GM19025 (cell line): ENCODE results near the gene MBD3L4.
"Not testable (repeated sequence)": the region's sequence is repeated elsewhere in the genome, so short reads cannot be mapped to it uniquely, and the experiment has no call there.

ENCODE experiments used
- ATAC-seq: cut with Tn5 transposase; IDR thresholded peaks from one replicate; pipeline ENCODE4 v1.9.1; 2021; ENCODE audit warnings: mild to moderate bottlenecking, low read depth, moderate library complexity; ENCODE audit not compliant: unreplicated experiment

The MBD3L4 gene

GRCh38 chr19:7040079-7040478 lies at the start of gene MBD3L4:
Gene MBD3L4 (minus strand): TSS chr19:7040179. CDS start chr19:7040144, 35 bp downstream.
- ATAC-seq: not testable (repeated sequence)

GRCh38 chr19:7088999-7089398 lies 49.0 kb upstream of the MBD3L4 start:
- no peak for ATAC-seq

DNA sequence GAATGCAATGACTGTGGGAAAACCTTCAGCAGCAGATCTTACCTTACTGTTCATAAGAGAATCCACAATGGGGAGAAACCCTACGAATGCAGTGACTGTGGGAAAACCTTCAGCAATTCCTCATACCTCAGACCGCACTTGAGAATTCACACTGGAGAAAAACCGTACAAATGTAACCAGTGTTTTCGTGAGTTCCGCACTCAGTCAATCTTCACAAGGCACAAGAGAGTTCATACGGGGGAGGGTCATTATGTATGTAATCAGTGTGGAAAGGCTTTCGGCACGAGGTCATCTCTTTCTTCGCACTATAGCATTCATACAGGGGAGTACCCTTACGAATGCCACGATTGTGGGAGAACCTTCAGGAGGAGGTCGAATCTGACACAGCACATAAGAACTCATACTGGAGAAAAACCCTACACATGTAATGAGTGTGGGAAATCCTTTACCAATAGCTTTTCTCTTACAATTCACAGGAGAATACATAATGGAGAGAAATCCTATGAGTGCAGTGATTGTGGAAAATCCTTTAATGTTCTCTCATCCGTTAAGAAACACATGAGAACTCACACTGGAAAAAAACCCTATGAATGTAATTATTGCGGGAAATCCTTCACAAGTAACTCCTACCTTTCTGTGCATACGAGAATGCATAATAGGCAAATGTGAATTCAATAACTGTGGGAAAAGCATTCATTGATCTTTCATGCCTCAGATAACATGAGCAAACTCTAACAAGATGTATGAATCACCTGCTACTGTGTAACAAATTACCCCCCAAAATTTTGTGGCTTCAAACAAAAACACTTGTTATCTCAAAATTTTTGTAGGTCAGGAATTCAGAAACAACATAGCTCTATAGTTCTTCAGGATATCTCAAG lies 43.3 kb upstream of the MBD3L4 start:
- ATAC-seq: no peak

GRCh38 chr19:7078008-7078407 lies 38.0 kb upstream of the MBD3L4 start:
- ATAC-seq: no peak

DNA sequence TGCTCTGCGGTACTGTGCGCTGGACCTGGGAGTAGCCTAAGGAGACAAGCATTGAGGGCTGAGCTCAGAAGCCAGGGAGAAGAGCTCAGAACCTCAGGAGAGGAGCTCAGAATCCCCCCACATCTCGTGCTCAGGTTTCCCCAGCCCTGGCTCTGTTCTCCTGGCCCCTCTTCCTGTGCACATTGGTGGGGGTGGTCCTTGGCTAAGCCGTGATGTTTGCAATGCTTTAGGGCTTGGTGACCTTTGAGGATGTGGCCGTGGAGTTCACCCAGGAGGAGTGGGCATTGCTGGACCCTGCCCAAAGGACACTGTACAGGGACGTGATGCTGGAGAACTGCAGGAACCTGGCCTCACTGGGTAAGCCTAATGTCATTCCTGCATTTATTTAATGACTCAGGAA lies 36.2 kb upstream of the MBD3L4 start:
- no peak for ATAC-seq

DNA sequence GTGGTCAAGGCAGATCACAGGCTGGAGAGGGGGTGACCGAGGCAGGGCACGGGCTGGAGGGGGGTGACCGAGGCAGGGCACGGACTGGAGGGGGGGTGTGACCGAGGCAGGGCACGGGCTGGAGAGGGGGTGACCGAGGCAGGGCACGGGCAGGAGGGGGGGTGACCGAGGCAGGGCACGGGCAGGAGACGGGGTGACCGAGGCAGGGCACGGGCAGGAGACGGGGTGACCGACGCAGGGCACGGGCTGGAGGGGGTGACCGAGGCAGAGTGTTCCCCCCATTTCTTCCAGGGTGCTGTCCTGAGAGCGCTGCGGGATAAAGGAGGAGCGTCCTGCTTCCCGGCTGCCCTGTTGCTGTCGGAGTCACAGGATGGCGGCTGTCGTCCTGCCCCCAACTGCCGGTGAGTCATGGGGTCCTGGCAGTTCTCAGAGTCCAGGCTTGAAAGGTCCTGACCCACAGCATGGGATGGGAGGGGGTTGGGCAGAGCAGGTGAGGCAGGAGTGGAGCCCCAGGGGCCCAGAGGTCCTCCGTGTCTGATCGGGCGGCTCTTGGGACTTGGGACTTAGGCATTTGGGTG lies 34.8 kb upstream of the MBD3L4 start:
- ATAC-seq: no peak

DNA sequence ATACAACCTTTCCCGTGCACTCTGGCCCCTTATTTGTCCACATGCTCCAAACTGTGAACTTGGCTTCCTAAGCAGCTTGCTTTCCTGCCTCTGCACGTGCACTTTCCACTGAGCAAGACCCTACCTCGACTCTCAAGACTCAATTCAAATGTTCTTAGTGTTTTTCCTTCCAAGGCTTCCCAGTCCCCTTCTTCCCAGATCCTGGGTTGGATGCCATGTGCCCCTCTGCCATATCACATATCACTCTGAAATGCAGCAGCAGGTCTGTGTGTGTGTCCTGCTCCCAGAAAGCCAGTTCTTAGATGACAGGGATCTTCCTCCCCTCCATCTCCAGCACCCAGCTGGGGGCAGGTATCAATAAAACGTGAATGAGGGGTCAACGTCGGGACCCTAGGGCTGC lies 32.6 kb upstream of the MBD3L4 start:
- no peak for ATAC-seq

DNA sequence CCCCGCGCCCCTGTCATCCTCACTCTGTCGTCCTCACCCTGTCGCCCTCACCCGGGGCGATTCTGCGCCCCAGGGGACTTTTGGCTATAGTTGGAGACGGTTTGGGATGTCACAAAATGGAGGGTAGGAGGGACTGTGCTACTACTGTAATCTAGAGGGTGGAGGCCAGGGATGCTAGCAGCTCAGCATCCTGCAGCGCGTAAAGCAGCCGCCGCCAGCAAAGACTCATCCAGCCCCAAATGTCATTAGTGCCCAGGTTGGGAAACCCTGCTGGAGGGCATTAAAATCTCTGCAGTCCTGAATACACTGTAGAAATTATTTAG lies 29.9 kb upstream of the MBD3L4 start:
- no peak for ATAC-seq

DNA sequence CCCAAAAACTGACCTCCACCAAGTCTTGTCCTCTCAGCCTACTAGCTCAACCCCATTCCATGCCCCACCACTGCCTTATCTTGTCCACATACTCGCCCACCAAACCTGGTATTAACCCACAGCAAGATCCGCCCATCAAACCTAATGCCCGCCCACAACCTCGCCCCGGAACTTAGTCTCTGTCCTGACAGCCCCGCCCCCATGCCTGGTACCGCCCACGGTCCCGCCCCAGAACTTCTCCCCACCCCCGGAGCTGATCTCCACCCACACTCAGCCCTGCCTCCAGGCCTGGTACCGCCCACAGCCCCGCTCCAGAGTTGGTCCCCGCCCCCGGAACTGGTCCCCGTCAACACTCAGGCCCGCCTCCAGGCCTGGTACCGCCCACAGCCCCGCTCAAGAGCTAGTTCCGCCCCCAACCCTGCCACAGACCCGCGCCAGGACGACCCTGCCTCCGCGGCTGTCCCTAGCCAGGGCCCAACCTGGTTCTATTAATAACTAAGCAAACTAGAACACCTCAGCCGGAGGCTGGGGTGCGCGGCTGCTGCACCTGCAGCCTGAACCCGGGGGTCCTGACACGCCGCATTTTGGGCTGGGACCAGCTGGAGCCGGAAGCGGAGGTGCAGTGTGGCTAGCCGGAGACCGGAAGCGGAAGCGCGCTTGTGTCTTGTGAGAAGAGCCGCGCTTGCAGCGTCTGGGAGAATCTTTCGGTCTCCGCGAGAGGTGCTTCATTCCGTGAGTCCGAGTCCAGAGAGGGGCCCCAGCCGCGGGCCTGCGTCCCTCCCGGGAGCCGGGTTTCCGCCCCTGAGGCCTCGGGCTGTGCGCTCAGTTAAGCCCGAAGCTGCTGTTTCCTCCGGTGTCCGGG lies 29.3 kb upstream of the MBD3L4 start, which contains the start of gene ZNF557:
Gene ZNF557, plus strand, starts transcription at position 662 of the 862 bp plus-strand sequence. CDS start 5,372 bp downstream, outside the sequence.
- peak; percentile 93 for ATAC-seq

DNA sequence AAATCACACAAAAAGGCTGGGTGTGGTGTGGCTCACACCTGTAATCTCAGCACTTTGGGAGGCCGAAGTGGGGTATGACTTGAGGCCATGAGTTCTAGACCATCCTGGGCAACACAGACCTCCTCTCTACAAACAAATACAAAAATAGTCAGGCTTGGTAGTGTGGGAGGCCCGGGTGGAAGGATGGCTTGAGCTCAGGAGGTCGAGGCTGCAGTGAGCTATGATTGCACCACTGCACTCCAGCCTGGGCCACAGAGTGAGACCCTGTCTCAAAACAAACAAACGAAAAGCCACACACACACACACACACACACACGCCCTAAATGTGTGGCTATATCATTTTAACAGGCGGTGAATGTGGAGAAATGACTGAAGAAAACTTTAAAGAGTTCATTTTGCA lies 28.6 kb upstream of the MBD3L4 start:
- no peak for ATAC-seq

- no peak for ATAC-seq
Observed at GRCh38 chr19:7067716-7068115, 27.7 kb upstream of the MBD3L4 start.

DNA sequence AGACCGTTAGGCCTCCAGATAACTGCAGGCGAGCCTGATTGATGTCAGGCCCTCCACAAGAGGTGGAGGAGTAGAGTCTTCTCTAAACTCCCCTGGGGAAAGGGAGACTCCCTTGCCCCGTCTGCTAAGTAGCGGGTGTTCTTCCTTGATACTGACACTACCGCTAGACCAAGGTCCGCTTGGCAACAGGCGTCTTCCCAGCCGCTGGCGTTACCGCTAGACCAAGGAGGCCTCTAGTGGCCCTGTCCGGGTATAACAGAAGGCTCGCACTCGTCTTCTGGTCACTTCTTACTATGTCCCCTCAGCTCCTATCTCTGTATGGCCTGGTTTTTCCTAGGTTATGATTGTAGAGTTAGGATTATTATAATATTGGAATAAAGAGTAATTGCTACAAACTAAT lies 27.1 kb upstream of the MBD3L4 start:
- not testable (repeated sequence) for ATAC-seq

DNA sequence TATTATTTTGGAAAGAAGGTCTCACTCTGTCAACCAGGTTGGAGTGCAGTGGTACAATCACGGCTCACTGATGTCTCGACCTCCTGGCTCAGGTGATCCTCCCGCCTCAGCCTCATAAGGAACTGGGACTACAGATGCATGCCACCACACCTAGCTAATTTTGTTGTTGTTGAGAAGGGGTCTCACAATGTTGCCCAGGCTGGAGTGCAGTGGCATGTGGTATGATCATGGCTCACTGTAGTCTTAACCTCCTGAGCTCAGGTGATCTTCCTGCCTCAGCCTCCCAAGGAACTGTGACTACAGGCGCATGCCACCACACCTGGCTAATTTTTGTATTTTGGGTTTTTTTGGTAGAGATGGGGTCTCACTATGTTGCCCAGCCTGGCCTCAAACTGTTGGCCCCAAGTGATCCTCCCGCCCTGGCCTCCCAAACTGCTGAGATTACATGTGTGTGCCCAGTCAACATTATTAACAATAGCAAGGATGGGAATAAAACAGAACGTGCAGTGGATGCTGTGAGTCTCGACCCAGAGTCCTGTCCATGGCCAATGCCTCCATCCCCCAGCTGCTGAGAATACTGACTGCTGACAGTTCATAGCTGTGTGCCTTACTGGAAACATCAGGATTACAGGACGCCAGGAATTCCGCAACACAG lies 23.9 kb upstream of the MBD3L4 start:
- no peak for ATAC-seq

GRCh38 chr19:7063339-7063738 lies 23.4 kb upstream of the MBD3L4 start:
- ATAC-seq: no peak

- ATAC-seq: not testable (repeated sequence)
Observed at GRCh38 chr19:7059977-7060376, 20.0 kb upstream of the MBD3L4 start.

DNA sequence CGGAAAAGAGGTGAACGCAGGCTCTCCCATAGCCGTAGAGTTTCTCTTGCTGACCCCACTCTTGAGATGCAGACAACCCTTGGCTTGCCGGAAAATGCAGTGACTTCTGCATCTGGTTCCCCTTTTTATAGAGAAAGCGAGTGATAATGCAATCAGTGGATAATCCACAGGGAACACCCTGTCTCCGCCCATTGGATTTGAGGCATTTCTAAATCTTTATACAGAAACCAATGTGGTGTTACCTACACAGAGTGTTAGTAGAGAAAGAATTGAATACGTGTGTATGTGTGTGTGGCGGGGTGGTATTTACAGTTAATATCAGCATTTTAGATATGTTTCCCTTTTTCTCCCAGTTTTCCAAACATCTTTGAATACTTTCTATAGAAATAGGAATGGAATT lies 18.6 kb upstream of the MBD3L4 start, which contains the start of gene MBD3L3:
Gene MBD3L3, minus strand, starts transcription at position 101 of the 400 bp plus-strand sequence. Its CDS starts 71 bp downstream, at position 30.
- ATAC-seq: not testable (repeated sequence)

GRCh38 chr19:7056371-7056770 lies 16.4 kb upstream of the MBD3L4 start:
- ATAC-seq: not testable (repeated sequence)

DNA sequence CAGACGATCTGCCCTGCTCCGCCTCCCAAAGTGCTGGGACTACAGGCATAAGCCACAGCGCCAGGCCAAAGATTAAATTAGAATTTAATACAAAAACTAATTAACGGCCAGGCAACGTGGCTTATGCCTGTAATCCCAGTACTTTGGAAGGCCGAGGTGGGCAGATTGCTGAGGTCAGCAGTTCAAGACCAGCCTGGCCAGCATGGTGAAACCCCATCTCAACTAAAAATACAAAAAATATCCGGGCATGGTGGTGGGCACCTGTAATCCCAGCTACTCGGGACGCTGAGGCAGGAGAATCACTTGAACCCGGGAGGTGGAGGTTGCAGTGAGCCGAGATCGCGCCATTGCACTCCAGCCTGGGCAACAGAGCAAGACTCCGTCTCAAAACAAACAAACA lies 15.7 kb upstream of the MBD3L4 start:
- ATAC-seq: not testable (repeated sequence)

DNA sequence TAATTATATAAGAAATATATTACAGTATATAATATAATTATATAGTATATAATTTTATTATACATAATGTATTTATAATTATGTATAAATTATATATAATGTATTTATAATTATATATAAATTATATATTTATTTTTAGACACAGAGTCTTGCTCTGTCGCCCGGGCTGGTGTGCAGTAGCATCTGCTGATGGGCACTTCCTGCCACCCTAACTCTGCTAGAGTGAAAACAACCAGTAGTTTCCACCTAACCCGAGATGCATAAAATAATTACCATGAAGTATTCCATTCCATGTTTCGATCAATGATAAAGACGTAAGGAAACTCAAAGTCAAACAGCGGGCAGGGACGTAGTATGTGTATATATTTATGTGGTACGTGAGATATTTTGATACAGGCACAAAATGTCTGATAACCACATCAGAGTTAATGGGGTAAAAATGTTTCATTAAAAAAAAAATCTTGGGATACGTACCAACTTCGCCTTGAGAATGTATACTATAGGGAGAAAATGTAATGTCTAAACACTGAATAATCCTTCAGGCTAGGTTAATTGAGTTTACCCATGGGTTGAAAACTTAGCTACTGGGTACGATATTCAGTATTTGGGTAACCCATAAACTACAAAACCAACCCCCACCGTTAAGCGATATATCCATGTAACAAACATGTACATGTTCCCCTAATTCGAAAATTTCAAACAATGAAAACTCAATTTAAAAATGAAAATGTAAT lies 14.8 kb upstream of the MBD3L4 start:
- not testable (repeated sequence) for ATAC-seq

- ATAC-seq: not testable (repeated sequence)
Observed at GRCh38 chr19:7052896-7053295, 12.9 kb upstream of the MBD3L4 start.
